ENCODE results near the gene EFCAB9. TPM values are rescaled to one million over a fixed set of nuclear protein-coding genes. Genes with fewer than 3 reads are reported as not detected.
"Not testable (repeated sequence)": the region's sequence is repeated elsewhere in the genome, so short reads cannot be mapped to it uniquely, and the experiment has no call there.

EFCAB9 gene
- total and polyA plus RNA-seq, 2 of the 13 experiments (the other 11 are each of a cell fraction or from before 2014, with no cell fraction given), result not detected

DNA sequence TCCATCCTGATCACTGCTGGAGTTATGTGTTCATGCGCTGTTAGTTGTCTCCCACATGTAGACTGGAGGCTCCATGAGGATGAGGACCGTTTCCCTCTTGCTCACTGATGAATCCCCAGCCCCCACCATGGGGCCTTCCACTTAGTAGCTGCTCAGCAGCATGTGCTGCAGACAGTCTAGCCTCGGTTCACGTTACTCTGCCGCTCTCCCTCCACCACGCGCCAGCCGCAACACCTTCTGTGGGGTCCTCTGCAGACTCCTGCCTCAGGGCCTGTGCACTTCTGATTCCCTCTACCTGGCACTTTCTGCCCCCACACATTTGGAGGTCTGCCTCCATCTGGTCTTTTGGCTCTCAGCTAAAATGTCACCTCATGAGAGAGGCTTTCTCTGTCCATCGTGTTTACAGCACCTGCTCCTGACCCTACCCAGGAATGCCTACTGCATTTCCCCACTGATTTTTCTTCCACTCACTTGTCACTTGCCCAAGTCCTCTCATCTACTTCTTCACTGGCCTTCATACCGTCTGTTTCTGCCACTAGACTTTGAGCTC, 42.2 kb upstream of the EFCAB9 start:
- Histone ChIP-seq H3K9ac (ENCODE audit: insufficient read depth, low read depth, low read length) (no peak overlapping the region), H3K9me3 (ENCODE audit: low read length) (no peaks in the 10 kb centered on the region), H3K36me3 (replicated peaks in 1 of 2; ENCODE audit: control insufficient read depth in 1 of 2, insufficient read depth in 2 of 2, low read length in 2 of 2) (peaks cover 0 to 5% of the 10 kb centered on the region in 2 experiments; a peak in 2 of 5 replicates), H3K79me2 (ENCODE audit: insufficient read depth, low read length) (no peaks in the 10 kb centered on the region), H2AFZ (ENCODE audit: low read length) (no peak overlapping the region), H3K27ac (ENCODE audit: extremely low read length, insufficient read depth, low read length) (no peak overlapping the region), H3K4me2 (ENCODE audit: low read depth, low read length) (no peak overlapping the region), H3K27me3 (ENCODE audit: control insufficient read depth in 1 of 2, insufficient read depth in 2 of 2, low read length in 2 of 2) (no peaks in the 10 kb centered on the region), H4K20me1 (ENCODE audit: insufficient read depth, low read length) (no peaks in the 10 kb centered on the region), H3K4me1 (ENCODE audit: insufficient read depth, low read length) (peaks cover 41% of the 10 kb centered on the region), H3K4me3 (replicated peaks in 1 of 3; ENCODE audit: insufficient read depth in 1 of 3, low read depth in 2 of 3, low read length in 3 of 3) (no peak overlapping the region)
- ChIA-PET POLR2A (no interaction called here), CTCF (ENCODE audit: low intra/inter-chr PET ratio, low total read pairs) (no interaction called here)
- 87% methylated on average over 10 of the region's 10 CpGs for WGBS (ENCODE audit: low lambda C conversion rate)
- ATAC-seq (no peak), FAIRE-seq (no peak), DNase-seq (ENCODE audit: low spot score) (no peak)
- in situ Hi-C loops (cut with HindIII; ENCODE audit: extremely low pct_ligation_motif_present, low pct_unique_long_range_greater_than_20kb) (no loop called here), intact Hi-C loops (cut with micrococcal nuclease; ENCODE audit: unreplicated experiment) (no loop called here)
- 0 out of 2 replicates have a peak, but pooled peaks have one; percentile 15 for TF ChIP-seq ZBTB38 (CRISPR knock-in tag; IDR thresholded peaks at IDR 0.05)
- TF ChIP-seq, protein P1, sequence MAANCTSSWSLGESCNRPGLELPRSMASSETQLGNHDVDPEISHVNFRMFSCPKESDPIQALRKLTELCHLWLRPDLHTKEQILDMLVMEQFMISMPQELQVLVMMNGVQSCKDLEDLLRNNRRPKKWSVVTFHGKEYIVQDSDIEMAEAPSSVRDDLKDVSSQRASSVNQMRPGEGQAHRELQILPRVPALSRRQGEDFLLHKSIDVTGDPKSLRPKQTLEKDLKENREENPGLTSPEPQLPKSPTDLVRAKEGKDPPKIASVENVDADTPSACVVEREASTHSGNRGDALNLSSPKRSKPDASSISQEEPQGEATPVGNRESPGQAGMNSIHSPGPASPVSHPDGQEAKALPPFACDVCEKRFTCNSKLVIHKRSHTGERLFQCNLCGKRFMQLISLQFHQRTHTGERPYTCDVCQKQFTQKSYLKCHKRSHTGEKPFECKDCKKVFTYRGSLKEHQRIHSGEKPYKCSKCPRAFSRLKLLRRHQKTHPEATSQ (CRISPR knock-in tag; IDR thresholded peaks at IDR 0.05; ENCODE audit: borderline replicate concordance), result no peak
- BruUV-seq (replicated peaks), result no TSS peak

DNA sequence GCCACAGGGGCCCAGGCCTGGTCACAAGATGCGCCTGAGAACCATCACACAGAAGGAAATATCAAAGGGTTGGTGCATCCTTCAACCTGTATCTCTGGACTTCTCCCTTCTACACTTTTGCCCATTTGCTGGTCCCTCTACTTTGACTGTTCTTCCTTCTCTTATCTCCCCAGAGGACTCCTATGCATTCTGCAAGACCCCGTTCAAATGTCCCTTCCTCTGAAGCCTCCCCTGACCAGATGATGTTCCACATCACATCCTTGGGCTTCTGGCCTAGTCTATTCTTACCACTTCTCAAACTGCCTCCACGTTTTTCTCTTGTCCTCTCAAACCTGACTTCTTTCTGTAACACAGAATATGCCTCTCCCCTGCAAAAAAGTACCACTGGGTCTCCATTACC, 40.3 kb upstream of the EFCAB9 start:
- no peak for DNase-seq (ENCODE audit: low spot score)
- TSS peak; percentile 30 for BruUV-seq (replicated peaks)
- ATAC-seq, result no peak
- FAIRE-seq, result no peak
- no peak for TF ChIP-seq NFIB (CRISPR knock-in tag; IDR thresholded peaks at IDR 0.05; ENCODE audit: borderline replicate concordance)
- no peak for TF ChIP-seq NFKBIZ (CRISPR knock-in tag; IDR thresholded peaks at IDR 0.05)
- Histone ChIP-seq H3K36me3 (replicated peaks in 1 of 2; ENCODE audit: control insufficient read depth in 1 of 2, insufficient read depth in 2 of 2, low read length in 2 of 2) (peaks cover 0 to 5% of the 10 kb centered on the region in 2 experiments; a peak in 1 of 5 replicates), H2AFZ (ENCODE audit: low read length) (no peak overlapping the region), H3K27me3 (ENCODE audit: control insufficient read depth in 1 of 2, insufficient read depth in 2 of 2, low read length in 2 of 2) (no peaks in the 10 kb centered on the region), H3K4me1 (ENCODE audit: insufficient read depth, low read length) (peaks cover 52% of the 10 kb centered on the region), H3K27ac (ENCODE audit: extremely low read length, insufficient read depth, low read length) (no peak overlapping the region), H3K9me3 (ENCODE audit: low read length) (no peaks in the 10 kb centered on the region), H3K4me3 (replicated peaks in 1 of 3; ENCODE audit: insufficient read depth in 1 of 3, low read depth in 2 of 3, low read length in 3 of 3) (no peak overlapping the region), H3K79me2 (ENCODE audit: insufficient read depth, low read length) (no peaks in the 10 kb centered on the region), H4K20me1 (ENCODE audit: insufficient read depth, low read length) (no peaks in the 10 kb centered on the region), H3K4me2 (ENCODE audit: low read depth, low read length) (no peak overlapping the region), H3K9ac (ENCODE audit: insufficient read depth, low read depth, low read length) (no peak overlapping the region)
- WGBS (ENCODE audit: low lambda C conversion rate), result 95% methylated on average over 3 of the region's 3 CpGs
- in situ Hi-C loops (cut with HindIII; ENCODE audit: extremely low pct_ligation_motif_present, low pct_unique_long_range_greater_than_20kb) (no loop called here), intact Hi-C loops (cut with micrococcal nuclease; ENCODE audit: unreplicated experiment) (no loop called here)
- POLR2A ChIA-PET, result no interaction called here
- CTCF ChIA-PET (ENCODE audit: low intra/inter-chr PET ratio, low total read pairs), result no interaction called here

DNA sequence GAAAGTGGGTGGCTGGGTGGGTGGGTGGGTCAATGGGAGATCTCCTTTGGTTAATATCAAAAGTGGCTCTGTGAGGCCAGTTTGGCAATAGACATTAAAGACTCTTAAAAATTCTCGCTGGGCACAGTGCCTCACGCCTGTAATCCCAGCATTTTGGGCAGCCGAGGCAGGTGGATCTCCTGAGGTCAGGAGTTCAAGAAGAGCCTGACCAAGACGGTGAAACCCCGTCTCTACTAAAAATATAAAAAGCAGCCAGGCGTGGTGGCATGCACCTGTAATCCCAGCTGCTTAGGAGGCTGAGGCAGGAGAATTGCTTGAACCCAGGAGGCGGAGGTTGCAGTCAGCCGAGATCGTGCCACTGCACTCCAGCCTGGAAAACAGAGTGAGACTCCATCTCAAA, 38.9 kb upstream of the EFCAB9 start:
- POLR2A ChIA-PET, result interaction anchor here (1.0 to 2.1 kb wide), 2 partner anchors 19 to 23 kb away, joined by 3 to 11 read pairs; no protein-coding TSS in a partner anchor
- H3K4me1 ChIP-seq (ENCODE audit: insufficient read depth, low read length), result peaks cover 51% of the 10 kb centered on the region
- H3K27me3 ChIP-seq (ENCODE audit: control insufficient read depth in 1 of 2, insufficient read depth in 2 of 2, low read length in 2 of 2); H3K4me3 ChIP-seq (replicated peaks in 1 of 3; ENCODE audit: insufficient read depth in 1 of 3, low read depth in 2 of 3, low read length in 3 of 3); H3K9me3 ChIP-seq (ENCODE audit: low read length); in situ Hi-C loops (cut with HindIII; ENCODE audit: extremely low pct_ligation_motif_present, low pct_unique_long_range_greater_than_20kb); CTCF ChIA-PET (ENCODE audit: low intra/inter-chr PET ratio, low total read pairs); H3K36me3 ChIP-seq (replicated peaks in 1 of 2; ENCODE audit: control insufficient read depth in 1 of 2, insufficient read depth in 2 of 2, low read length in 2 of 2); H3K4me2 ChIP-seq (ENCODE audit: low read depth, low read length); H4K20me1 ChIP-seq (ENCODE audit: insufficient read depth, low read length); H2AFZ ChIP-seq (ENCODE audit: low read length); DNase-seq (ENCODE audit: low spot score); H3K9ac ChIP-seq (ENCODE audit: insufficient read depth, low read depth, low read length); ATAC-seq; H3K27ac ChIP-seq (ENCODE audit: extremely low read length, insufficient read depth, low read length); FAIRE-seq; H3K79me2 ChIP-seq (ENCODE audit: insufficient read depth, low read length); intact Hi-C loops (cut with micrococcal nuclease; ENCODE audit: unreplicated experiment); BruUV-seq (replicated peaks): not testable (repeated sequence)
- 99% methylated on average over 9 of the region's 9 CpGs for WGBS (ENCODE audit: low lambda C conversion rate)
